ENCODE data around the gene MMS22L. TPM values are rescaled to one million over a fixed set of nuclear protein-coding genes. Genes with fewer than 3 reads are reported as not detected.

Gene MMS22L
- total and polyA plus RNA-seq, 5 donors from 2014 or later = 3.8 to 14.3 (median 6.9) TPM

DNA sequence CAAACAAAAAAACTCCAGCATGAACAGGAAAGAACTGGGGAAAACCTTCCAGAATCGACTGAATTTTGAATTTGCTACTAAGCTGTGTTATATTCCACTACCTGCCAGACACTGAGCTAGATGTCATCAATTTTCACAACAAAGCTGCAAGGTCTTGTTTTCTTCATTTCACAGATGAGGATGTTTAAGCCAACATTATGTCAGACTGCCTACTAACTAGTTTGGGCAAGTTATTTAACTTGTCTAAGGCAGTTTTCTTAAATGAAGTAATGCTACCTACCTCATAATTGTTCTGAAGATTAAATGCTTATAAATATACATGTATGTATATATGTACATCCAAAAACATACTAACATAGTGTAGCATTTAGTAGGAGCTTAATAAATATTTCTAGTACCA lies 144.4 kb downstream of the MMS22L start:
- no peak overlapping the region for H3K27ac Mint-ChIP-seq
- H3K27me3 ChIP-seq (ENCODE audit: control insufficient read depth, insufficient read depth, low read length) = no peaks in the 10 kb centered on the region
- ATAC-seq (ENCODE audit: low read depth in 2 of 2) (no peak), DNase-seq (no peak)
- H3K9me3 ChIP-seq (ENCODE audit: control insufficient read depth in 2 of 2, low read length in 2 of 2) = no peaks in the 10 kb centered on the region
- H3K4me1 ChIP-seq (ENCODE audit: control insufficient read depth, insufficient read depth, low read length, poor library complexity, severe bottlenecking) = no peaks in the 10 kb centered on the region
- H3K4me3 ChIP-seq (ENCODE audit: low read depth, low read length) = no peak overlapping the region
- peaks cover 10% of the 10 kb centered on the region for H3K36me3 Mint-ChIP-seq
- H3K9me3 Mint-ChIP-seq = no peaks in the 10 kb centered on the region
- no peak overlapping the region for H3K27ac ChIP-seq (ENCODE audit: insufficient read depth, low read length, poor library complexity, severe bottlenecking)
- no peaks in the 10 kb centered on the region for H3K4me1 Mint-ChIP-seq
- no peaks in the 10 kb centered on the region for H3K27me3 Mint-ChIP-seq
- H3K36me3 ChIP-seq (ENCODE audit: control insufficient read depth, insufficient read depth, low read length) = no peaks in the 10 kb centered on the region
- H3K4me3 Mint-ChIP-seq = no peak overlapping the region

DNA sequence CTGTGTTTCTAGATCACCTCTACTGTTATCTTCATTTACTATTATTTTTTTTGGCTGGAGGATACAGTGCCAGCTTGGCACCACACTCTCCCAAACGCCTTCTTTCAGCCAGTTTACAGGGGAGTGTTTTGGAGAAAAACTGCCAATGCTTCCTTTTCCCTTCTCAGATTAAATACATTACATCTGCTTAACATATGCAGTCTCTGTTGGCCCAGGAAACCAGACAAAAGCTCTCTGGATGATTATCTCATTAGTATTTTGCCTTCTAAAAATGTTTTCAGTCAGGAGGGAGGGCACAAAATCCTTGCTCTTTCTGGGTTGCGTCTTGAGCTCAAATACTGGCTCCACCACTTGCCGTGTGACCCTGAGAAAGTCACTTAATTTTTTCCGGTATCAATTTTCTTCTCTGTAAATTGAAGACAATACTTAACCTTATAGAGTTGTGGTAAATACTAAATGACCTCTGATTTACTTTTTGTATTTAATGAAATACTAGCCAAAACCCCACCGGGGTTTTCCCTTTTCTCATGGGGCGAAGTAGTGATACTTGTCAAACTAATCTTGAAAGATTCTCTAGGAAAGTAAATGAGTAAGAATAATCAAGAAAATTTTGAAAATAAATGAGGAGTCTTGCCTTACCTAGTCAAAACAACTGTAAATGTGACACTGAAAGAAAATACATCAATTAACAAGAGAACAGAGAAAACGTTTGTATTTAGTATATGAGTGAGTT lies 146.2 kb downstream of the MMS22L start:
- peaks cover 8% of the 10 kb centered on the region for H3K36me3 Mint-ChIP-seq
- no peaks in the 10 kb centered on the region for H3K9me3 Mint-ChIP-seq
- H3K9me3 ChIP-seq (ENCODE audit: control insufficient read depth in 2 of 2, low read length in 2 of 2) = no peaks in the 10 kb centered on the region
- no peaks in the 10 kb centered on the region for H3K36me3 ChIP-seq (ENCODE audit: control insufficient read depth, insufficient read depth, low read length)
- H3K4me3 Mint-ChIP-seq = no peak overlapping the region
- no peaks in the 10 kb centered on the region for H3K27me3 Mint-ChIP-seq
- H3K4me1 ChIP-seq (ENCODE audit: control insufficient read depth, insufficient read depth, low read length, poor library complexity, severe bottlenecking) = no peaks in the 10 kb centered on the region
- ATAC-seq (ENCODE audit: low read depth in 2 of 2) (no peak), DNase-seq (no peak)
- H3K4me1 Mint-ChIP-seq = no peaks in the 10 kb centered on the region
- no peak overlapping the region for H3K27ac ChIP-seq (ENCODE audit: insufficient read depth, low read length, poor library complexity, severe bottlenecking)
- H3K4me3 ChIP-seq (ENCODE audit: low read depth, low read length) = no peak overlapping the region
- H3K27ac Mint-ChIP-seq = no peak overlapping the region
- no peaks in the 10 kb centered on the region for H3K27me3 ChIP-seq (ENCODE audit: control insufficient read depth, insufficient read depth, low read length)

DNA sequence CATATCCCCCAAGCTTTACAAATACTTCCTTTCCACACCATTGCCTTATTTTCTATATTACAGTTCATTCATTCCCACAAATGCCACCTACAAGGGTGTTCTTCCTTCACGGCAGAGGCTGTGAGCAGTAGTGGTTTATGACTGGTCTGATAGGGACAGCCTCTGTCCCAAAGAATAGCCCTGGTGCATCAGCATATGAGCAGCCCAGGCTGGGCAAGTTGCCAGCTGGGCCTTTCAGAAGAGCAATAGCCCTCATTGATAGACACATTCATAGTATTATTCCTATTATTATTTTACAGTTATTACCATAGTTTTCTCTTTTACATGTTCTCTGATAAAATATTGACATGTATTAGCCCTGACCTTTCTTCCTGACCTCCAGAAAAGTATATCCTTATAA lies 149.9 kb downstream of the MMS22L start:
- H3K9me3 ChIP-seq (ENCODE audit: control insufficient read depth in 2 of 2, low read length in 2 of 2) = no peaks in the 10 kb centered on the region
- Mint-ChIP-seq H3K36me3 (peaks cover 3% of the 10 kb centered on the region), H3K4me1 (no peaks in the 10 kb centered on the region), H3K27me3 (no peaks in the 10 kb centered on the region), H3K4me3 (no peak overlapping the region), H3K27ac (no peak overlapping the region), H3K9me3 (no peaks in the 10 kb centered on the region)
- ATAC-seq (ENCODE audit: low read depth in 2 of 2) = no peak
- H3K27ac ChIP-seq (ENCODE audit: insufficient read depth, low read length, poor library complexity, severe bottlenecking) = no peak overlapping the region
- no peak overlapping the region for H3K4me3 ChIP-seq (ENCODE audit: low read depth, low read length)
- no peak for DNase-seq
- H3K4me1 ChIP-seq (ENCODE audit: control insufficient read depth, insufficient read depth, low read length, poor library complexity, severe bottlenecking) = no peaks in the 10 kb centered on the region
- no peaks in the 10 kb centered on the region for H3K27me3 ChIP-seq (ENCODE audit: control insufficient read depth, insufficient read depth, low read length)
- no peaks in the 10 kb centered on the region for H3K36me3 ChIP-seq (ENCODE audit: control insufficient read depth, insufficient read depth, low read length)

DNA sequence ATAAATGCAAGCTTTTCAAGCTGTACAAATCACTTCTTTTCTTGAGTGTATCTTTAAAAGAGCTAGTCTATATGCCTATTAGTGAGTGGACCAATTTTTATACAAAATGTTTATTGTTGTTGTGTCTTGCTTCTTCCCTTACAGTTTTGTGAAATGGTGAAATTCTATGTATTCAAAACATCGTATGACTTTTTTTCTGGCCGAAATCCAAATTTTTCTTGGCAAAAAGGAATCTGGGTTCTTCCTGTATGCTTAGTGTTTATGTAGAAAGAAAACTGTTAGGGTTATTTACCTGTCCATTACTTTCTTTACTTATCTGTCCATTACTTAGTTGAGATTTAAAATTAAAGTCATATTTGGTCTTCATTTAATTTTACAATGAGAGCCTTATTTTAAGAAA lies 153.9 kb downstream of the MMS22L start:
- no peak overlapping the region for H3K27ac Mint-ChIP-seq
- DNase-seq = no peak
- H3K27ac ChIP-seq (ENCODE audit: insufficient read depth, low read length, poor library complexity, severe bottlenecking) = no peak overlapping the region
- H3K9me3 ChIP-seq (ENCODE audit: control insufficient read depth in 2 of 2, low read length in 2 of 2) = no peaks in the 10 kb centered on the region
- H3K36me3 Mint-ChIP-seq = no peaks in the 10 kb centered on the region
- H3K36me3 ChIP-seq (ENCODE audit: control insufficient read depth, insufficient read depth, low read length) = no peaks in the 10 kb centered on the region
- H3K27me3 Mint-ChIP-seq = no peaks in the 10 kb centered on the region
- peaks cover 2% of the 10 kb centered on the region for H3K27me3 ChIP-seq (ENCODE audit: control insufficient read depth, insufficient read depth, low read length)
- H3K4me1 ChIP-seq (ENCODE audit: control insufficient read depth, insufficient read depth, low read length, poor library complexity, severe bottlenecking) = no peaks in the 10 kb centered on the region
- no peak for ATAC-seq (ENCODE audit: low read depth in 2 of 2)
- H3K4me3 ChIP-seq (ENCODE audit: low read depth, low read length) = no peak overlapping the region
- H3K4me1 Mint-ChIP-seq = no peaks in the 10 kb centered on the region
- no peaks in the 10 kb centered on the region for H3K9me3 Mint-ChIP-seq
- H3K4me3 Mint-ChIP-seq = no peak overlapping the region

DNA sequence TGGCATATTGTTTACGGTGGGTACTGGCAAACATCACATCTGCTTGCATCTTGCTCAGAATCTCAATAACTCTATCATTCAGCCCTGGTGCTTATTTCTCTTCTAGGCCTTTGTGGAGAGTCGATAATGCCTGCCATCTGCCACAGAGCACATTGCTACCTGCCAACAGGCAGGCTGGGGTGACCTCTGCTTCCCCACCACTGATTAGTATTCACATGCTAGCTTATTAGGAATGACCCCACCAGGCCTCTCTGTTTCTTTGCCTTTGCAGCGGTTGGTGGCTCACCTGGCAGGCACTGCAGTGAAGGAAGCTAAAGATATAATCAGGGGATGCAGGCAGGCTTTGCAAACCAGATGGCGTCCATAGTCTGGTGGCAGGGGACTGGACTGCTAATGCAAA lies 154.5 kb downstream of the MMS22L start:
- Mint-ChIP-seq H3K4me3 (no peak overlapping the region), H3K9me3 (no peaks in the 10 kb centered on the region), H3K27ac (no peak overlapping the region), H3K4me1 (no peaks in the 10 kb centered on the region), H3K36me3 (no peaks in the 10 kb centered on the region), H3K27me3 (peaks cover 1% of the 10 kb centered on the region)
- DNase-seq (no peak), ATAC-seq (ENCODE audit: low read depth in 2 of 2) (no peak)
- Histone ChIP-seq H3K27ac (ENCODE audit: insufficient read depth, low read length, poor library complexity, severe bottlenecking) (no peak overlapping the region), H3K9me3 (ENCODE audit: control insufficient read depth in 2 of 2, low read length in 2 of 2) (no peaks in the 10 kb centered on the region), H3K27me3 (ENCODE audit: control insufficient read depth, insufficient read depth, low read length) (peaks cover 2% of the 10 kb centered on the region), H3K36me3 (ENCODE audit: control insufficient read depth, insufficient read depth, low read length) (no peaks in the 10 kb centered on the region), H3K4me1 (ENCODE audit: control insufficient read depth, insufficient read depth, low read length, poor library complexity, severe bottlenecking) (no peaks in the 10 kb centered on the region), H3K4me3 (ENCODE audit: low read depth, low read length) (no peak overlapping the region)

DNA sequence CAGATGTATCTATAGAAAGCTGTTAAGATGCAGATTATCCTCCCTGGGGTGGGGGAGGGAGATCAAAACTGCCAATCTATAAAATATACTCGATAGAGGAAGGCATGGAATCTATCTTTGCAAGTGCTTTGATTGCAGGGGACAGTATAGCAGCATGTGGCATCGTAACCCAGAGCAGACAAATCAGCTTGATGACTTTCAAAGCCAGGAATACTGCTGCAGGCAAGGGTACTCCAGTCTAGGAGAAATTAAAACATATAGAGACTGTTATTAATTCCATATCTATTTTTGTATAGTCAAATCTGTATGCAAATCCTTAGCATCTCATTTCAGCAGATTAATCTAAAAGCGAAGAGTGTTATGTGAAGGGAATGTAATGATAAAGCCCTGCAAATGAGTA lies 159.4 kb downstream of the MMS22L start:
- no peak overlapping the region for H3K27ac Mint-ChIP-seq

DNA sequence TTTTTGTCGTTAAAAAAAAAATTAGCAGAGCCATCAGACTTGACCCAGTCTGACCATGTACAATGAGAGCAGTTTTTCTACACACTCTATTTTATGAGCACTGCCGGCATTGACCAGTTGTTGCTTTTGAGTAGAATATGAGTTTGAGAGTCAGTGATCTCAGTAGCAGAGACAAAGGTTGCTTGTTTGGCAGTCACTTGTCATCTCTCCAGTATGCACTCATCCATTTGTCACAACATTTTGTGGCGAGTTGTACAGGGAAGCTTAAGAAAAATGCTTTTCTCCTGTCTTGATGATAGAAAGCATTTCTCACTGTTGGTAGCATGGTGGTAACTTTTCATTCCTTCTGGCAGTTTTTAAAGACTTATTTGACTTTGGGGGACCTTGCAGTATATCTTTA lies 159.9 kb downstream of the MMS22L start:
- Histone ChIP-seq H3K9me3 (ENCODE audit: control insufficient read depth in 2 of 2, low read length in 2 of 2) (no peaks in the 10 kb centered on the region), H3K36me3 (ENCODE audit: control insufficient read depth, insufficient read depth, low read length) (no peaks in the 10 kb centered on the region), H3K27ac (ENCODE audit: insufficient read depth, low read length, poor library complexity, severe bottlenecking) (no peak overlapping the region), H3K4me1 (ENCODE audit: control insufficient read depth, insufficient read depth, low read length, poor library complexity, severe bottlenecking) (no peaks in the 10 kb centered on the region), H3K4me3 (ENCODE audit: low read depth, low read length) (no peak overlapping the region), H3K27me3 (ENCODE audit: control insufficient read depth, insufficient read depth, low read length) (peaks cover 2% of the 10 kb centered on the region)
- H3K9me3 Mint-ChIP-seq = peaks cover 0 to 11% (median 1%) of the 10 kb centered on the region in 7 donors
- no peak overlapping the region for H3K4me3 Mint-ChIP-seq
- DNase-seq (no peak), ATAC-seq (ENCODE audit: low read depth in 2 of 2) (no peak)
- H3K27me3 Mint-ChIP-seq = peaks cover 4% of the 10 kb centered on the region
- H3K4me1 Mint-ChIP-seq = no peaks in the 10 kb centered on the region
- no peak overlapping the region for H3K27ac Mint-ChIP-seq
- H3K36me3 Mint-ChIP-seq = peaks cover 8% of the 10 kb centered on the region

More for the DNA sequence above, 159.4 kb downstream of the MMS22L start:
- Mint-ChIP-seq H3K9me3 (peaks cover 0 to 11% (median 1%) of the 10 kb centered on the region in 7 donors), H3K27me3 (peaks cover 4% of the 10 kb centered on the region), H3K4me3 (no peak overlapping the region), H3K36me3 (peaks cover 8% of the 10 kb centered on the region), H3K4me1 (no peaks in the 10 kb centered on the region)
- no peak for ATAC-seq (ENCODE audit: low read depth in 2 of 2)
- Histone ChIP-seq H3K4me3 (ENCODE audit: low read depth, low read length) (no peak overlapping the region), H3K9me3 (ENCODE audit: control insufficient read depth in 2 of 2, low read length in 2 of 2) (no peaks in the 10 kb centered on the region), H3K27ac (ENCODE audit: insufficient read depth, low read length, poor library complexity, severe bottlenecking) (no peak overlapping the region), H3K4me1 (ENCODE audit: control insufficient read depth, insufficient read depth, low read length, poor library complexity, severe bottlenecking) (no peaks in the 10 kb centered on the region), H3K27me3 (ENCODE audit: control insufficient read depth, insufficient read depth, low read length) (peaks cover 2% of the 10 kb centered on the region), H3K36me3 (ENCODE audit: control insufficient read depth, insufficient read depth, low read length) (no peaks in the 10 kb centered on the region)
- DNase-seq = no peak

DNA sequence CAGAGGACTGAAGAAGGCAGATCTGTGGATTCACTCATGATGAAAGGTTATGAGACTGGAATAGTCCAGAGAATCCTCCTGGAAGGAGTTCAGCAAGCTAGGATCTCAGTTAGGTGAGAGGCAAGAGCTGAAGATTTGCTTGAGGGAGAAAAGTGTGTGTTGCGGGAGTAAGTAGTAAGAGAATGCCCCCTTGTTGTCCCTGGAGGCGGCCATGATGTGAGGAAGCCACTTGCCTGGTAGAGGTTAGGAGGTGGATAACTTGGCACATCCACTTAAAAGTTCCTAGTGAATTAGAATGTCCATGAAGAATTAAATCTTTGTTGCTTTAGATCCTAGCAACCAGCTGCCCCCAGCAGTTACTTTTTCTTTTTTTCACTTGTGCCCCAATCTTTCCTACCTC lies 162.5 kb downstream of the MMS22L start:
- H3K4me3 Mint-ChIP-seq = no peak overlapping the region
- DNase-seq (no peak), ATAC-seq (ENCODE audit: low read depth in 2 of 2) (no peak)
- Histone ChIP-seq H3K9me3 (ENCODE audit: control insufficient read depth in 2 of 2, low read length in 2 of 2) (no peaks in the 10 kb centered on the region), H3K27ac (ENCODE audit: insufficient read depth, low read length, poor library complexity, severe bottlenecking) (no peak overlapping the region), H3K27me3 (ENCODE audit: control insufficient read depth, insufficient read depth, low read length) (no peaks in the 10 kb centered on the region), H3K4me1 (ENCODE audit: control insufficient read depth, insufficient read depth, low read length, poor library complexity, severe bottlenecking) (no peaks in the 10 kb centered on the region), H3K36me3 (ENCODE audit: control insufficient read depth, insufficient read depth, low read length) (no peaks in the 10 kb centered on the region), H3K4me3 (ENCODE audit: low read depth, low read length) (no peak overlapping the region)
- H3K36me3 Mint-ChIP-seq = peaks cover 8% of the 10 kb centered on the region
- peaks cover 0 to 11% (median 1%) of the 10 kb centered on the region in 7 donors for H3K9me3 Mint-ChIP-seq
- no peak overlapping the region for H3K27ac Mint-ChIP-seq
- H3K4me1 Mint-ChIP-seq = no peaks in the 10 kb centered on the region
- H3K27me3 Mint-ChIP-seq = peaks cover 4% of the 10 kb centered on the region

All from CD4-positive, CD25-positive, alpha-beta regulatory T cell (primary cell).